ENCODE results near the gene SPRED2.

SPRED2 gene

DNA sequence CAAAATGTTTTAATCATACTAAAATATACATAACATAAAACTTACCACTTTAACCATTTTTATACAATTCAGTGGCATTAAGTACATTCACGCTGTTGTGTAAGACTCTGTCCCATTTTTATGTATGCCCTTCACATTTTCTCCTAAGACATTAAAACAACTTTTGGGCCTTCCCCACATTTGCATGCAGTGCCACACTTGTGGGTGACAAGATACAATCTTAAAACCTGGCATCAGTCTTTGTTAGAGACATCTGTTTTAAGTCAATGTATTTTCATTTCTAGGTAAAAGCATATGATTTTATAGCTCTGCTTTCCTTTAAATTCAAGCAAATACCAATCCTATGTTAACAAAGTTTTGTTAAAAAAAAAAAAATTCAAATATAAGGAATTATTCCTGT, 17.3 kb downstream of the SPRED2 start:
- DNase-seq (ENCODE audit: low spot score): no peak

DNA sequence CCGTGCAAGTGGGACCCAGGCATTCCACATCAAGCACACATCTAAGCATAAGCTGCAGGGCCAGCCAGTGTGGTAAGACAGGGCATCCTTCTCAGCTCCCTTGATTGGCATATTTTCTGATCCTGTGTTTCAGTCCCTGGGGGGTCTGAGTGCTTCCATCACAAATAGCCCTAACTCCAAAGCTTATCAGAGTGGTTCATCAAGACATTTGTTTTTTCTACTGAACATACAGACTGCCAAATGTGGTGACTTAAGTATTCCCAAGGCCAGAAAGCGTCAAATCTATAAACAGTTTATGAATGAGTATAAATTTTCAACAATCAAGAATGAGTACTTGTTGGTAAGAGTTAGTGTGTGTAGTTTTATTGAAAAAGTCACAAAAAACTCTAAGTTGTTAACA, 18.8 kb downstream of the SPRED2 start:
- no peak for DNase-seq (ENCODE audit: low spot score)

DNA sequence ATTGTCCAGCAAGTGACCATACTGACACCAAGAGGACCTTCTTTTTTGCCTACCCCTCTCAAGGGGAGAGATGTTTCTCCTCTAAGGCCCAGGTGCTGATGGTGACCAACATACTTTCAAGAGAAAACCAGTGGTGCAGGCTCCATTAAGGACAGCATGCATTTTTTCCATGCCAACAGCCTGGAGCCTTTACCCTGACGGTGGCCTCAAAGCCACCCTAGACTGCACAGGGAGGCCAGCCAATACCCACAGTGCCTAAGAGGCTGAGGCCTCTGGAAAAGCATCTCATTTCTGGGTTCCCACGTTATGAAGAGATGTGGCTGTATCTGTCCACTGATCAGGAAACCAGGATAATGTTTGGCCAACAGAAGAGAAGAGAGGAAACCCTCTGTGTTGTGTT, 19.3 kb downstream of the SPRED2 start:
- DNase-seq (ENCODE audit: low spot score): no peak

DNA sequence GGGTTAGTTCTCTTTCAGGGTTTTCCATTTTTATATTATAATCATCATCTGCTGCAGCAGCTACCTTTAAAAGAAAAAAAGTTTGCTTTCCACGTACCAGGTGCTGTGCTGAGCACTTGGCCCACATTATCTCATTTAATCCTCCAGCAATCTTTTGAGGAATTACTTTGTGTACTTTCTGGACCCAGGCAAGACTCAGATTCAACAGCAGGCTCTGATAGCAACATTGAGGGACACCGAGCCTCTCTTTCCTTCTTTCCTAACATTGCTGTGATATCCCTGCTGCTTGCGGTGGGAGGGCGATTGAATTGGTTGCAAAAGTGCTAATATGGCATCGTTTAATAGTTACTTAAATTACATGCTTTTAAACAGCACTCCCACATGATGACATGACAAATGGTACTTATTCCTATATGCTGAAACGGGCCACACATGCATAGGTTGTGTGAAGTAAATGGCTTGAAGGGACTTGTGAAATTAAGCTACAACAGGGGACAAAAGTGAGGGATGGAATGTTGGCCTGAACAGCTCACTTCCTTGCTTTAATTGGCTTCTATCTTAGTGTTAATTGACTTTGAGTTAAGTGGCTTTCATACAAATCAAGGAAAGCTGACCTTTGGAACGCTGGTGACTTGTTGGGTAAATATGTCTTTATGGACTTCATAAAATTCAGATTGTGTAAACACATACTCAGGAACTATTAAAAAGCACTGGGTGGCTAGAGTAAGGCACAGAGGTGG, 21.2 kb downstream of the SPRED2 start:
- no peak for DNase-seq (ENCODE audit: low spot score)

DNA sequence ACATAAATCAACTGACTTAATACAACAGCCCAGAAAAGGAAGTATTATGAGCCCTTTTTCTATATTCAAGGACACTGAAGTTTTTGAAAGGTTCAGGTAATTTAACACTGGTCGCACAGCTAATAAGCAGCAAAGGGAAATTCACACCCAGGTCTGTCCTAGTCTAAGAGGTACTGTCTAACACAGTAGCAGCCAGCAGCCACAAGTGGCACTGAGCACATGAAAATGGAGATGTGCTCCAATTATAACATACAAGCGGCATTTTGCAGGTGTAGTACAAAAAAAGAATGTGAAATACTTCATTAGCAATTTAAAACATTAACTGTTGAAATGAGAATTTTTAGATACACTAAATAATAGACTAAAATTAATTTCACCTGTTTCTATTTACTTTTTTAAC, 23.4 kb downstream of the SPRED2 start:
- no peak for DNase-seq (ENCODE audit: low spot score)

DNA sequence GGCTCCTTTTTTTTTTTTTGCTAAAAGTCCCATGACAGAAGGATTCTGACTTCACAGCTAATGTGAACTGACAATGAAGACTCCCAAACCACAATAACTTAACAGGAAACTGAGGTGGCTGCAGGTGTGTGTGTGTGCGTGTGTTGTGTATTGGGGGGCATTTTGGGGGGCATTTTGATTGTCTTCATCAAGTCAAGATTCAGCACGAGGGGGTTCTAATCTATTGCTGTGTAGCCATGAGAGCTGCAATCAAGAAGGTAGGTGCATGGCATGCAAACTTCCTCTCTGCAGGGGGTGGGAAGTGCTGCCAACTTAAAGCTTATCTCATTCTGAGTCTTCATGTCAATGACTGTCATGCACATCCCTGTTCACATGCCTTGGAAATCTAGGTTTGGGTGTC, 25.2 kb downstream of the SPRED2 start:
- DNase-seq (ENCODE audit: low spot score): no peak

DNA sequence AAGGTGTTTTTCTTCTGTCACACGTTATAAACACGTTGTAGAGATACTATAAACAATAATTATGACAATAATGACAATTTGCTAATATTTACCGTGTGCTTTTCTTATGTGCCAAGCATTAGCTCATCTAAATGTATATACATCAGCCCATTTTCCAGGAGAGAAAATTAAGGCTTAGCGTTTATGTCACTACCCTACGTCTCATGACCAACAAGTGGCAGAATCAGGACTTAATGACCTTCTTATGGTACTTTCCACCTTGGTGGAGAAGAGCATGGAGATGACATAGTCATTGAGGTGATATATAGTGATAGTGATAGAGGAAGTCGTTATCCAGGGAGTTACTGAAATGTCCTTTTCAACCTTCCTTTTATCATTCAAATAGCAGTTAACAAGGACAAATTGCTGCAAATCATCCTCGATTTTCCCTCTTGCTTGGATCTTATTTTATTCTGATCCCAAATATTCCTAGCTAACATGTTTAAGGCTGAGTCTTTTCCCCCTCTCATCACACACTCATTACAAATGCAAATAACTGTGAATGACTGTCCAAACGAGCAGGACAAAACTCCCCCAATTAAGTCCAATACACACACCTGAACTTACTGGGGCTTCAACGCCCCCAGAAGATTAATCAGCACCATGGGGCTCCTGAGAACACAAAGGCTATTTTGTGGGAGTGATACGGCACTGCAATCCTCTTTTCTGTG, 27.3 kb downstream of the SPRED2 start:
- DNase-seq (ENCODE audit: low spot score): no peak

DNA sequence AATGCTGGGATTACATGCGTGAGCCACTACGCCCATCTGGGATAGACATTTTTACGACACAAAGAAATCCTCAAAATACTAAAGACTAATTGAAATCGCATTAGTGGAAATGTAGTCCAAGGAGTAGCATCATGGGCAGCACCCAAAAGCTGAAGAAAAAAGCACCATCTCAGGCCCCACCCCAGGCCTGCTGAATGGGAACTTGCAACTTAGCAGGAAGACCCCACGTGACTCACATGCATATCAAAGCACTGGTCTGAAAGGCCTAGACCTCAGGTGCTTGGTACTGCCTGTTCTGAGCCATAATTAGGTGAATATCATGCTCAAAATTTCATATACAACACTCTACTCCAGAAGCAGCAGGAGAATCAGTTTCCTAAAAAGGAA, 28.9 kb downstream of the SPRED2 start:
- no peak for DNase-seq (ENCODE audit: low spot score)

DNA sequence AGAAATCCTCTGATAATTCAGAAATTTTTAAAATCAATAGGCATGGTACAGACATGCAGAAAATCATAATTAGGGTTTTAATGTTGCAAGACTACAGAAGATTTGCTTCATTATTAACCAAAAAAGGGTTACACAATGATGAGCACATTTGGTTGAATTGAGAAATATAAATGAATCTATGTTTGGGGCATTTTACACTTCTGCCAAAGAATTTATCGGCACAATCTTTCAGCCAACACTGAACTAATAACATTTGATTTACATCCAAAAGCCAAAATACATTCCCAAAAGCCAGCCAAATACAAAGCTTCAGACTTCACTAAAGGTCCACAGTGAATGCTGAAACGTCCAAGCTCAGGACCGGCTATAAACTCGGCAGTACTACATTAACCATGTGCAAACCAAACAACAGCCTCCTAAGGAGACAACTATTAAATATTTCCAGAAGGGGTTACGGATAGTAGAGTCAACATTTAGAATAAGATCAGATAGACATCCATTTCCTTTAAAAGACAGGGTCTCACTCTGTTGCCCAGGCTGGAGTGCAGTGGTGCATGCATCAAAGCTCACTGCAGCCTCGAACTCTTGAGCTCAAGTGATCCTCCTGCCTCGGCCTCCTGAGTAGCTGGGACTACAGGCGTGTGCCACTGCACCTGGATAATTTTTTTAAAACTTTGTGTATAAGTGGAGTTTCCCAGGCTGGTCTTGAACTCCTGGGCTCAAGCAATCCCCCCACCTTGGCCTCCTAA, 29.4 kb downstream of the SPRED2 start:
- DNase-seq (ENCODE audit: low spot score): no peak

DNA sequence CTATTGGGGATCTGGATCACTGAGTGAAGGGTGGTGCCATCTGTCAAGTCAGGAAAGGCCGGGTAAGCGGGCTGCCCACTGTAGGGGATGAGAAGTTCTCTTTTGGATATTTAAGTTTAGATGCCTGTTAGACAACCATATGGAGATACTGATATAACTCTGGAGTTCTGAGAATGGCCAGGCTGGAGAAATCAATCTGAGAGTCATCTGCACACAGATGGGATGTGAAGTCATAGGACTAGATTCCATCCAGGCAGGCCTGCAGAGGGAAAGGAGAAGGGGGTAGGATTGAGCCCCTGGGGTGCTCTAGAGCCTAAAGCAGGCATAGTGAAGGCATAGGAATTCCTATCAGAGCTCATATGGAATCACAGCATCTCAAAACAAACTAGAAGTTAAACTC, 30.1 kb downstream of the SPRED2 start:
- no peak for DNase-seq (ENCODE audit: low spot score)

DNA sequence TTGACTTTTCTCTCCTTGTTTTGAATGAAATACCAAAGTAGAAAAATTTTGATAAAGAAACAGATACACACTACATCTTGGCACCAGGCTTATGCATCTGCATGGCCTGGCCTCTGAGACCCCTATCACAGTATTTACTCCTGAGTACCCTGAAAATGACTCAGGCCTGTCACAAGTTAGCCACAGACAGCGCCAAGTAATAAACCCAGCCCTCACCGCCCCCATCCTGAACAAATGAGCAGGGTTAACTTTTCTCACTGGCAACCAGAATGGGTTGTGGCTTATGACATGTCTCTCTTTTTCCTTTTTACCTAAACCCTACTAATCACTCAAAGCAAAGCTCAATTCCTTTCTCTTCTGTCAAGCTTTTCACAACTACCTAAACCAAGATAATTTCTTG, 35.3 kb downstream of the SPRED2 start:
- DNase-seq (ENCODE audit: low spot score): no peak

DNA sequence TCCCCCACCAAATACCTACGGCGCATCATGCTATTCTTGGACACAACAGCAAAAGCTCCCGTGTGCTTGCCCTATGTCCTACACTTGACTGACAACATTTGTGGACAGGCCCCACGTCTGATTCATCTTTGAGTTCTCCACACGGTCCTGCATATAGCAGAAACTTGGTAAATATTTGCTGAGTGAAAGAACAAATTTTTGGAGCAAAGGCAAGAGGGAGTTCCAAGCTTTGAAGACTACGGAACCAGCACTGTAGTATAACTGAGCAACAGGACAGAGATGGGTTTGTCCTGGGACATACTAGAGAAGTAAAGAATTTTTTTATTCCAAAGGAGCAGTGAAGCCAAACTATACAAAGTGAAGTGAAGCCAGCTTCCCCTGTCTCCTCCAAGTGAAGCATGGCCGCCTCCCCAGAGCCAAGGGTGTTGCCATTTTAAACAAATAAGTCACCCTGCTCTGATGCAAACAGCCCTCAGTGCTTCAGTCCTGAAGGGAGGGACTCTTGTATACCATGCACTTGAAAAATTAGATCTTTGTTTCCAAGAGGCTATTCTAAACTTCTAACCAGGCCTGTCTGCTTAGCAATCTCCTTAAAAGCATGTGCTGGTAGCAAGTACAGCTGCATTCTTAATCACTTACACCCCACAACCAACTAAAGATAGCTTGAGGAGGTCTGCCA, 35.9 kb downstream of the SPRED2 start:
- no peak for DNase-seq (ENCODE audit: low spot score)

DNA sequence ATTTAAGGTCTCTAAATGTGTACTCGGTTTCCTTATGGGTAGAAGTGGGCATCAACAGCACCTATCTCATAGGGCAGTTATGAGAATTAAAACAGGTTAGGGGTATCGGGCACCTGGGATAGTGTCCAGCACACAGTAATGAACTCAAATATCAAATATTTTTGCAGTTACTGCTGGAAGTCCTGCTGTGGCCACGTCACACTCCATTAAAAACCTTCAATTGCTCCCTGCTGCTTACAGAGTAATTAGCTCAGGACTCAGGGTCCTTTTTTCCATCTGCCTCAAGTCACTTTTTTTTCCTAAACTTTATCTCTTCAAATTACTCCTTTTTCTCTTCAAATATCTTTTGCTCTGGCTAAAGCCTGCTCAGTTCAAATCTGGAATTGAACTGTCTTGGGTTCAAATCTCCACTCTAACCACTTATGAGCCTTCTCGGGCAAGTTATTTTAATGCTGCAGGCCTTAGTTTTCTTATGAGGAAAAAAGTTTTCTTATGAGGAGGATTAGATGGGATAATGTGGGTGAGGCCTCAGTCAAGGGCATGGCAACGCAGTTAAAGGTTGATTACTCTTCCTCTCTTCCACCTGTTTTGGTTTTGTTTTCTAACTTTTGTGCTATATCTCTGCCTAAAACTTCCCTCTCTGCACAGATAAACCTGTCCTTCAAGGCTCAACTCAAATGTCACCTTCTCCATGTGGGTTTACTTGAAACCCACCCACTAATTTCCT, 36.6 kb downstream of the SPRED2 start:
- DNase-seq (ENCODE audit: low spot score): no peak

DNA sequence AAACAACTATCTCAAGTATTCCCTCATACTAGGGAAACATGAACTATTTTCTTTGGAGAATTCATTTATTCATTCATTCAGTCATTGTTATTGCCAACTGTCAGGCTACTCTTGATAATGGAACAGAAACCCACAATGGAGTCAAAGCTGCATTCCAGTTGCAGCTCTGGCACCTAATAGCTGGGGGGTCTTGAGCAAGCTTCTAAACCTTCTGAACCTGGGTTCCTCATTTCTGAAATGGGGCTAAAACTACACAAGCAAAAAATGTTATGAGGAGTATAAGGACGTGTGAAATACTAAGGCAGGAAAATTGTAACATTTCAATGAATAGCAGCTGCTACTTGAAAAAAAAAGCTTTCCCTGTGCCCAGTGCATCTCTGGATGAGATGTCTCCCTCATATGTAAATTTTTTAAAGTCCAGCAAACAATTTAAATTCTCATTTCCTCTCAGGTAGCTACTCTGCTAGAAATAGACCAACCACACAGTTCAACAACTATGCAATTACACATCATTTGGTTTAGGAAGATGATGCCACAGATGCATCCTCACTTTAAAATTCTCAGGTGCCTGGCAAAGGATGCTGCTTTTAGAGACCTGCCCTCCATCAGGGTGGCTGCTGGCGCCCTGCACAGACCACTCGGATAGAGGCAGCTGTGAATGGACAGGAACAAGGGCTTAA, 38.5 kb downstream of the SPRED2 start:
- no peak for DNase-seq (ENCODE audit: low spot score)

DNA sequence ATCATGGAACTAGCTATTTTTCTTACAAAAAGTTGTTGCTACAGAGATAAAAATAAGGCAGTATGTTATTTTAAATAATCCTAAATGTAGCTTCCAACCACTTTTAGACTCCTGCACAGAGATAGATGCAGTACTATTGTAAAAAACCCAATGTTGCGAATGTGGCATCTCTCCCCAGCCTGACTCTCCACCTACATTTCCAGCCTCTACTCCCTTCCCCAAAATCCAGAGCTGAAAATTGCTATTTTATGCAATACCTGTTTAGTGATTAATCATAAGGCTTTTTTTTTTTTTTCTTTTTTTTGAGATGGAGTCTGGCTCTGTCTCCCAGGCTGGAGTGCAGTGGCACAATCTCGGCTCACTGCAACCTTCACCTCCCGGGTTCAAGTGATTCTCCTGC, 39.4 kb downstream of the SPRED2 start:
- no peak for DNase-seq (ENCODE audit: low spot score)

DNA sequence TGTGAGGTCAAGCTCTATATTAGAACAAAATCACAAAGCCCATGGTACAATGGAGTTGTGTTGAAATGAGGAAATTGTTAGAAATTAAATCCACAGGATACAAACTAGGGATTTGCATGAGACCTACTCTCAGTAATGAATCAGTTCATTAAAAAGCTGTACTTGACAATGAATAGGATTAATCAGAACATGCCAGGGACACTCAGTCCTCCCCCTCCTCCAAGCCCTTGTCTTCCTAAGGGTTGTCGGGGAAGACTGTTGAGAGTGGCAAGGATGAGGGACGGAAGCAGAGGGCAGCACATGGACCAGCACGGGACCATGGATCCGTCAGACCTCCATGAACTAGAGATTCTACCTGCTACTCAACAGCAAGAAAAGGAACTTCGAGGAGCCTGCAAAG, 39.8 kb downstream of the SPRED2 start:
- no peak for DNase-seq (ENCODE audit: low spot score)

DNA sequence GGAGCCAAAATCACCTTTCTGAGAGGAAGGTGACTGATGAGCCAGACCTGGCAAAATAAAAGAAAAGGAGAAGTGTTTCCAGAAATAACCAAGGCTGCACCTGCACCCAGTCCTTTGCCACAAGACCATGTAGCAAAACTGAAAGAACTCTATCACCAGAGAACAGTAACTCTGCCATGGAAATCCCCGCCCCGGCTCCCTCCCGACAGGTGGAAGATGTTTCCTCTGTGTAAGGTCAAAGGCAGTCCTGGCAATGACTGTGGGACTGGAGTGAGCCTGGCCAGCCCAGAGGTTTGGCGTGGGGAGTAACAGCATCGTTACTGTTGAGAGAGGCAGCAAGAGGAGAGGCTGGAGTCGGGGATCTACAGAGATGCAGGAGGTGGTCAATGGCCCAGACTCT, 42.3 kb downstream of the SPRED2 start:
- no peak for DNase-seq (ENCODE audit: low spot score)

DNA sequence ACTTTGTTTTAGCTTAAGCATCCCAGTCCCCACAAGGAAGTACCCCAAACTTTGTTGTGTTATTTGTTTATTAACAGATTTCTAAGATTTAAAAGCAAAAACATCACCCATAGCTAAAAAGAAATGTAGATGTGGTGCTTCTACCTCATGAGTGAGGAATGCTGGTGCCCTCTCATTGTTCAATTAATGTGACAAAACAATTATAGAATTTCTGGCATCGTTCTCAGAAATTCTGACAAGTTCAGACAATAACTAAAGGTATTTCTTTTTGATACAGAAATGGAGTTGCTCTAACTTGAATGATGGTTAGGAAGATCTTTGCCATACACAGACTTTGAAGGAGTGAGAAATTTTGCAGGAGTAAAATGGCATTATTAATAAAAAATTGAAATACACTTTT, 42.9 kb downstream of the SPRED2 start:
- DNase-seq (ENCODE audit: low spot score): no peak

DNA sequence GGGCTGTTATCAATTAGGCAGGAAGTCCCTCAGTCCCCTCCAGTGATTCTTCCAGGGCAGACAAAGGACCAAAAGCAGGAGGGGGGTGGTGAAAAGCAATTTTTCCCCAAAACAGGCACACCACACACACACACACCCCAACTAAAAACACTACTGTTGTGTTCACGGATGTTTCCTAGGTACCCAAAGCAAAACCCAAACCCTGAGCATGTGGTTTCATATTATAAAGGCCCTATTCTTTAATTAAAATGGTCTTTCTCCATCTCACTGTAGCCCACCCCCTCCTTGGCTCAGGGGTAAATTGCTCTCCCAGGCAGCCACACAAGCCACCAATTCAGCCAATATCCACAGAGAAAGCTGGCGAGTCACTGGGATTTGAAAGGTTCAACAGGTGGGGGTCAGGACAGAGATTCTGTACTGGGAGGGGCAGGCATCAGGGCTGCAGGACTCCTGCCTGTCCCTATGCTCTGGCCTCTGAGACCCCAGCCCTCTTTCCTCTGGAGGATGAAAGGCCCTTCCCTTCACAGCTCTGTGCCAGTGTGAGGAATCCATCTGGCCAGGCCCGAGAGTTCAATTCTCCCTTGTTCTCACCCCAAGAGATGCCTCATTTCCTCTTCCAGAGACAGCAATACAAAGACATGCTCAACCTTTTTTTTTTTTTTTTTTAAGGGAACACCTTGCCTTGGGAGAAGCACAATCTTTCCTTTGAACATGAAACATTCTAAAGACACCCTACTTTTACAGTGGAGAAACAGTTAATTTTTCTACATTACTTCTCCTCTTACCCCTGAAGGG, 43.6 kb downstream of the SPRED2 start:
- DNase-seq (ENCODE audit: low spot score): no peak

DNA sequence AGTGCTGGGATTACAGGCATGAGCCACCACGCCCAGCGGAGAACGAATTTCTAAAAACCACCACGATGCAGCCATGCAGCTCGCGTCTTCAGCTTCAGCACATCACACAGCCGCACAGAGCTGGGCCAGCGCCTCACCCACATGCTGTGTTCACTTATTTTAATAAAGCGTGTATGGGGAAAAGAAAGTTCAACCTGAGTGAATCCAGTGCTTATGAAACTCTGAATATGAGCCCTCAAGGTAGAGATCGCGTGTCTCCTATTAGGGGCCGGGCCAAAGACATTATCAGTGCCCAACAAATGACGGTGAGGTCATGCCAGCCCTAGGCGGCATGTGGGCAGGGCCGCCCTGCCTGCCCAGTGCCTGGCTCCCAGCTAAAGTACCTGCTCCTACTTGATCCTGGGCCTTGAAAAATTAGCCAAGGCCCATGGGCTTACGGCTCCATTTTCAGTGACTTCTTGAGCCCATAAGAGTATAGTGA, 44.3 kb downstream of the SPRED2 start:
- no peak for DNase-seq (ENCODE audit: low spot score)

All from hepatic stellate cell (primary cell).